GM21360 (cell line): ENCODE data around the gene GABRR2.
"Not testable (repeated sequence)": the region's sequence is repeated elsewhere in the genome, so short reads cannot be mapped to it uniquely, and the experiment has no call there.

Source experiments
- ATAC-seq: cut with Tn5 transposase; IDR thresholded peaks from one replicate; pipeline ENCODE4 v1.9.1; 2021; ENCODE audit warnings: mild to moderate bottlenecking, moderate library complexity; ENCODE audit not compliant: unreplicated experiment

GABRR2 gene

GRCh38 chr6:89328976-89329375 is 13.9 kb upstream of the GABRR2 start:
- no peak for ATAC-seq

DNA sequence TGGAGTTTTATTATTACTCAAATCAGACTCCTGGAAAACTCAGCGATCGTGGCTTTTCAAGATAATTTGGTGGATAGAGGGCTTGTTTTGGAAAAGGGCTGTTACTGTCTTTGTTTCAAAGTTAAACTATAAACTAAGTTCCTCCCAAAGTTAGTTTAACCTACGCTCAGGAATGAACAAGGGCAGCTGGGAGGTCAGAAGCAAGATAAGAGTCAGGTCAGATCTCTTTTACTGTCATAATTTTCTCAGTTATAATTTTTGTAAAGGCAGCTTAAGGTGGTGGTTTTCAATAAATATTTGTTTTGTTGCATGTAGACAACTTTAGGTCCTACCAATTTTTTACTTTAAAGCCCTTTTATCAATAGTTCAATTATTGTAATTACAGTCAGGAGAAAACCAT is 9.2 kb upstream of the GABRR2 start:
- no peak for ATAC-seq

GRCh38 chr6:89323511-89323971 is 8.4 kb upstream of the GABRR2 start:
- ATAC-seq, result no peak

GRCh38 chr6:89321131-89321970 is 6.3 kb upstream of the GABRR2 start:
- no peak for ATAC-seq

- no peak for ATAC-seq
Measured at GRCh38 chr6:89320012-89320559, 5.0 kb upstream of the GABRR2 start.

DNA sequence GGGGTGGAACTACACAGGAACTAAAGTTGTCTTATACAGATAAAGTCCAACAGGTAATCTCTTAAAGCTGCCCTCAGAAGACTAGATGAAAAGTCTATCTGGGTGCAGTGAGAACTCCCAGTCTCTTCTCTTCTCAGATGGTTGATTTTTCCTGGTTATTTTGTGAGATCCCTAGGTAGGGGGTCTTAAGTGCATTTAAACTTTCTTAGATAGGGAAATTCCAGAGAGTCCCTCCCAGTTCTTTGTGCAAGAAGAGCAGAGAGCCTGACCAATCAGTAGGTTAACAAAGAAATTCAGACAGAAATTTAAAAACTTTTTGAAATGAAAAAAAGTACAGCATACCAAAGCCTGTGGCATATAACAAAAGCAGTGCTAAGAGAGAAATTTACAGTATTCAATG is 2.0 kb upstream of the GABRR2 start:
- no peak for ATAC-seq

DNA sequence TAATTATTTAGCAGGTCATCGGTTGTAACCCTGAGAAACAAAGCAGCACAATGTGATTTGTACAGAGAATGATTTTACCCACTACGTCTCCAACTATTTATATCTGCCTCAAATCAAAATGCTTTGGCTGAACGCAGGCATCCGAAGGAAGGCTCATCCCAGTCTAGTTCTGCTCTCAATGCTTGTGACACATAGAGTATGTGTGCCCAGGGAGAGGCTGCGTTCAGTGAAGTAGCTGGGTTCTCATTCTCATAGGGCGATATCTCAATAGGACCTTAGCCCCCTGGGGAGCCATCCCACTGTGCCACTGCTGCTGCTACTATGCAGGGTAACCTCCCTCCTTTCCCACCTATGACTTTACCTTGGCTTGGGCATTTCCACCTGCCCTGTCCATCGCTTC is 407 bp downstream of the GABRR2 start:
- no peak for ATAC-seq

- no peak for ATAC-seq
Measured at GRCh38 chr6:89313006-89313405, 2.1 kb downstream of the GABRR2 start.

DNA sequence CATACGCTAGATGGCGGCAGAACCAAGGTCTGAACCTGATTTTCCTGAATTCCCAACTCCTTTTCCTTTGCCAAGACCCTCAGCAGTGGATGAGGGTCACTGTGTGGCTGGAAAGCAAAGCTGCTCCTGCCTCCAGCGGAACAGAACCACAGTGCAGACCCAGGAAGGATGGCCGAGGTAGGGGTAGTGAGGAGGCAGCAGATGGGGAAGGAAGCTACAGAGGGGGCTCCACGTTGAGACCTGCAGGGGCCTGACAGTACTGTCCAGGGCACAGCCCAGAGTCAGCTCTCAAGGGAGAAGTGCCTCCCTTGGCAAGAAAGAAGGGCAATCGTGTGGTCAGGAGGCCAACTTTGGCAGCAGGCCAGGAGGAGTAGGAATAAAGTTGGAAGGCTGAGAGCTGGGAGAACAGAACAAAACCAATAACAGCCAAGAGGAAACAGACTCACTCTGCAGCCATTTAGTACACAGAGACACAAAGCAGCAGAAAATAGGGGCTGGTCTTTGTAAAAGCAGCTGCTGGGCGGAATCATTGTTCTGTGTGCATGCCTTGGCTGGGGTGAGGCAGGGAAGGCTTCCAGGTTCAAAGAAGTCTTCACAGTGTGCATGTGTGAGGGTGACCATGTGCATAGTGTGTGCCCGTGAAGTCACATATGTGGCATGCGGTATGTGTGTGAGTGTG is 3.1 kb downstream of the GABRR2 start:
- ATAC-seq, result no peak

DNA sequence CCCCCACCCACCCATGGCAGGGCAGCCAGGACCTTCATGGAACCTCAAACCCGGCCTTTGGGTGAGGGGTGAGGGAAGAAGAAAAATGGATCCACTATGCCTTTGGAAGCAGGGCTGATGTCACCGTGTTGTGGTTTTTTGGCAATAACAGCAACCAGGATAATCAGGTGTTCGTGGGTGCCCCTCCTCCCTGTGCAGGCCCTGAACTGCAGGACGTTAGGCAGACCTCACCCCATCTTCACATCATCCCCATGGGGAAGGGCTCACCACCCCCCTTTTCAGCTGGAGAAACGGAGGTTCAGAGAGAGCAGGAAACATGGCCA is 3.6 kb downstream of the GABRR2 start:
- no peak for ATAC-seq

DNA sequence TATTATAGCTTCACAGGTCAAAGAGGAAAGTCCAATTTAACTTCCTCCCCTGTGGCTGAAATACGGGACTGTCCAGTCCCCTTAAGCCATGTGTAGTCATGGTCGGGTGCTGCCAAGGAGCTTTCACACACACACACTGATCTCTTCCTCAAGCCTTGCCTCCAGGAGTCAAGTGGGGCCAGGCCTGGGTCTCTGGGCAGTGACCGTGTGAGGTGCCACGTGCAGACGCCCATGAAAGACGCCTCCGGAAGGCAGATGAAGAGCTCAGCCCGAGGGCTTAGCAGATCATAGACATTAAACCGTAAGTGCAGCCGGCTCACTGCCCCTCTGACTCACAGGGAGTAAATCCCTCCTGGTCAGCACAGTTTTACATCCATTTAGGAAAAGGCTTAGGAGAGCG is 4.2 kb downstream of the GABRR2 start:
- no peak for ATAC-seq

DNA sequence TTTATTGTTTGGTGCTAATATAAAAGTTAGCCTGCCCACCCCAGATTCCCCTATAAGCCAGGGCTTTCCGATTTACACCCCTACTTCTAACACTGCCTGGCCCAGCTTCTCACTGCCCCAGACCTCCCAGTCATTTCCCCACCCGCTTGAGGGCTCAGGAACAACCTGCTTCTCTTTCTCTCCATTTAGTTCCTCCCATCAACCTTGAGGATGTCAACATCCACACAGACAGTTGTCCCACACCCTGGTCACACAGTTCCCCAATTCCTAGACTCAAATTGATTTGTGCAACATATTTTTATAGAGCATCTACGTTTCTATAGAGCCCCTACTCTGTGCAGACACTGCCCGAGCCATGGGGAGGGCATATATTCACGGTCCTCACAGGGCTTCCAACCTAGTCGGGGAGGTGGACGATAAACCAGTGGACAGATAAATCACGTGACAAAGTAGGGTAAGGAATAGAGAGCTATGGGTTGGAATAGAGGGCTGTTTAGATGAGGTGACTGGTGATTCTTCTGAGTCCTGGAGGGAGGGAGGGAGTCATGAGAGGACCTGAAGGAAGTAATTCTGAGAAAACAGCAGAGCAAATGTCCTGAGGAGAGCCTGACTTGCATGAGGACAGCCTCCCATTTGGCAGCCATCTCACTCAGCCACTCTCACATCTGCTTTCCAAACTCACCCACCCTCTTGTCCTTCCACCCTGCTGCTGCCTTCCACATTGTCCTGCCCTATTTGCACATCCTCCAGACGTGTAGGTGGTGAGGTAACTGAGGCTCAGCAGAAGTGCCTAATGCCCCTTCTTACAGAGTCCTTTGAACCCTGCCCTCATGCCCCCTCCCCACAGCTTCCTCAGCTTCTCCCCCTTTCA is 6.3 kb downstream of the GABRR2 start:
- no peak for ATAC-seq

- not testable (repeated sequence) for ATAC-seq
Measured at GRCh38 chr6:89304517-89304916, 10.6 kb downstream of the GABRR2 start.

DNA sequence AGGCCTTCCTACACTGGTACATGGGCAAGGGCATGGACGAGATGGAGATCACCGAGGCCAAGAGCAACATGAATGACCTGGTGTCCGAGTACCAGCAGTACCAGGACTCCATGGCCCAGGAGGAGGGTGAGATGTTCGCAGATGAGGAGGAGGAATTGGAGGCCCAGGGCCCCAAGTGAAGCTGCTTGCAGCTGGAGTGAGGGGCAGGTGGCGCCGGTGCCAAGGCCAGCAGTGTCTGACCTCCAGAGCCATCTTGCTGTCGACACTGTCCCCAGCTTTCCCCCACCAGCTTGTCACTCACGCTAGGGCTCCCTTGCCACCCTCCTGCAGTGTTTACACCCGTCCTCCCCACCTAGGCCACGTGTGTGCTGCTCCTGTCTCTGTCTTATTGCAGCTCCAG is 12.2 kb downstream of the GABRR2 start:
- no peak for ATAC-seq

GRCh38 chr6:89302195-89302770 is 12.8 kb downstream of the GABRR2 start:
- no peak for ATAC-seq

GRCh38 chr6:89301586-89302194 is 13.4 kb downstream of the GABRR2 start:
- ATAC-seq, result no peak

DNA sequence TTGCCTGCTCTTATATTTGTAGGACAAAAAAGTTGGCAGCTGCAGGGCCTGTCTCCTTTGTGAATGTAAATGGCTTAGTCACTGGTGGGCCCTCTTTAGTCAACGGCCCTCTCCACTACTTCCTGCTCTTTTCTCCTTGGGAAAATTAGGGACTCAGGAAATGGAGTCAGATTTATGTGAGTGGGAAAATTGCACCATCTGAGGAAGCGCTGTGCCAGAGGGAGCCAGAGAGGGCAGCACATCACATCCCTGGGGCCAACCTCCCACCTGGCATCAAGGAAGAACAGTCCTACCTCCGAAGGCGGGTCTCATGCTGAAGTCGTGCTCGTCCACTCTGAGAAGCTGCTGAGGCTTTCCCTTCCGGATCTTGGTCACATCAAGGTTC is 15.6 kb downstream of the GABRR2 start:
- ATAC-seq, result no peak

GRCh38 chr6:89298680-89299465 is 16.2 kb downstream of the GABRR2 start:
- ATAC-seq, result no peak

DNA sequence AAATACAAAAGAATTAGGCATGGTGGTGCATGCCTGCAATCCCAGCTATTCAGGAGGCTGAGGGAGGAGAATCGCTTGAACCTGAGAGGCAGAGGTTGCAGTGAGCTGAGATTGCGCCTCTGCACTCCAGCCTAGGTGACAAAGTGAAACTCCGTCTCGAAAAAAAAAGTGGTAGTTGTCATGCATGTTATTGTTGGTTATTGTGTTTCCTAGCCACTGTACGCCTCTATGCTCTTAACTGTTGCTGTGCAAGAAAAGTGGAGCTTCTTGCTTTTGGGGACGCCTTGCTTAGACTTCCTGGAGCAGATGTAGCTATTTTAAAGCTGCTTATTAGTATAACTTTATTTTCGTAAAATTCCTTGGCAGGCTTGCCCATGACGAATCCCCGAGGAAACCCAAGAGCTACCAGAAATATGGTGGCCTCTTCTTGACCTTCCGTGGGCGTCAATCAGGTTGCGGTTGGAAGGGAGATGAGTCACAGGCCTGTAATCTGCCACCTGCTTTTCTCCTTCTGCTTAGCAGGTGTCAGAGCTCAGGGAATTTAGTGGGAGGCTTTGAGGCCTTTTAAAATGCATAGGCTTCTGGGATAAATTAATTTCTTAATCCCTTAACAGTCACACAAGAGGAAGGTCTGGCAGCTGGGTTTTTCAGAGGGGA is 17.3 kb downstream of the GABRR2 start:
- ATAC-seq, result peak; percentile 94
